Esophagus muscularis mucosa (tissue), 4 donors: ENCODE data around the gene UBE2D1.

Experiments used
- EP300 ChIP-seq: sonication (generic); formaldehyde crosslinking; IDR thresholded peaks from one replicate; pipeline ENCODE4 v1.6.1; 2017; ENCODE audit warnings: antibody characterized with exemption
- POLR2A ChIP-seq: fragments of 450-650 bp; IDR thresholded peaks from one replicate; pipeline ENCODE4 v1.6.1; 2017; ENCODE audit warnings: antibody characterized with exemption, moderate library complexity, mild to moderate bottlenecking, low read depth
- POLR2AphosphoS5 ChIP-seq, 2 donors: sonication (generic); formaldehyde crosslinking; IDR thresholded peaks; one replicate each; pipeline ENCODE4 v1.6.1; 2017; ENCODE audit warnings: antibody characterized with exemption in 2 of 2
- TF ChIP-seq, protein P1 (sequence below), 3 experiments: fragments of 200-600 bp in 2 of 3; fragments of 450-650 bp in 1 of 3; sonication (generic) in 2 of 3; IDR thresholded peaks; one replicate each; pipeline ENCODE4 v1.5.1; 2017 to 2019; ENCODE audit warnings: antibody characterized with exemption in 3 of 3, mild to moderate bottlenecking in 2 of 3, moderate library complexity in 1 of 3

DNA sequence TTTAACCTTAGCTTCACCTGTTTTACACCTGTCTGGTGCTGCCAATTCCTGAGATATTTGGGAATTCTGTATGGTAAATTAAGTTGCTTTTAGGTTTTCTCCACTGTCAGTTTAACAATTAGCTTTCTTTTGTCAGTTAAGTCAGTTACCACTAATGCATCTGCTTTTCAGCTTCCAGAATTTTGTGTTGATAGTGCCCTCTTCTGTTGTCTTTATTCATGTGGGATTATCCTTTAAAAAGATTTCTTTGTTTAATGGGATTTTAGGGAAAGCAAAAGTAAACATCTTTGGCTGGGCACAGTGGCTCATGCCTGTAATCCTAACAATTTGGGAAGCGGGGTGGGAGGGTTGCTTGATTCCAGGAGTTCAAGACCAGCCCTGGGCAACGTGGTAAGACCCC lies 58.5 kb downstream of the UBE2D1 start:
- TF ChIP-seq, protein P1, sequence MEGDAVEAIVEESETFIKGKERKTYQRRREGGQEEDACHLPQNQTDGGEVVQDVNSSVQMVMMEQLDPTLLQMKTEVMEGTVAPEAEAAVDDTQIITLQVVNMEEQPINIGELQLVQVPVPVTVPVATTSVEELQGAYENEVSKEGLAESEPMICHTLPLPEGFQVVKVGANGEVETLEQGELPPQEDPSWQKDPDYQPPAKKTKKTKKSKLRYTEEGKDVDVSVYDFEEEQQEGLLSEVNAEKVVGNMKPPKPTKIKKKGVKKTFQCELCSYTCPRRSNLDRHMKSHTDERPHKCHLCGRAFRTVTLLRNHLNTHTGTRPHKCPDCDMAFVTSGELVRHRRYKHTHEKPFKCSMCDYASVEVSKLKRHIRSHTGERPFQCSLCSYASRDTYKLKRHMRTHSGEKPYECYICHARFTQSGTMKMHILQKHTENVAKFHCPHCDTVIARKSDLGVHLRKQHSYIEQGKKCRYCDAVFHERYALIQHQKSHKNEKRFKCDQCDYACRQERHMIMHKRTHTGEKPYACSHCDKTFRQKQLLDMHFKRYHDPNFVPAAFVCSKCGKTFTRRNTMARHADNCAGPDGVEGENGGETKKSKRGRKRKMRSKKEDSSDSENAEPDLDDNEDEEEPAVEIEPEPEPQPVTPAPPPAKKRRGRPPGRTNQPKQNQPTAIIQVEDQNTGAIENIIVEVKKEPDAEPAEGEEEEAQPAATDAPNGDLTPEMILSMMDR (IDR thresholded peaks at IDR 0.05) = no peak
- no peak for TF ChIP-seq POLR2AphosphoS5 (IDR thresholded peaks at IDR 0.05)
- no peak for TF ChIP-seq EP300
- TF ChIP-seq POLR2A = no peak
